Keratinocyte (primary cell): ENCODE data around the gene H3-3A. TPM values are rescaled to one million over a fixed set of nuclear protein-coding genes. Genes with fewer than 3 reads are reported as not detected.

Experiments
- DNase-seq: peaks from one replicate; pipeline ENCODE4 v3.0.0-alpha.2; 2011; ENCODE audit warnings: low read depth, missing footprints, low spot score
- FAIRE-seq: peaks from 2 replicates; lab custom pipeline; 2011; peaks lifted over from hg19 to GRCh38; lab: Jason Lieb, UNC
- H2AFZ ChIP-seq: 2 replicates; pipeline ENCODE4 v1.6.0; 2012; ENCODE audit warnings: low read length, control low read depth, inconsistent platforms; ENCODE audit not compliant: control insufficient read depth
- H3K27ac ChIP-seq: 2 replicates; pipeline ENCODE4 v1.5.1; 2011; ENCODE audit warnings: low read length; ENCODE audit not compliant: control insufficient read depth, insufficient read depth
- H3K27me3 ChIP-seq: 3 replicates; pipeline ENCODE4 v1.6.0; 2011; ENCODE audit warnings: low read length; ENCODE audit not compliant: control insufficient read depth, insufficient read depth; ENCODE audit errors: extremely low read depth
- H3K36me3 ChIP-seq, 2 experiments: 2 replicates in 1 of 2; 3 replicates in 1 of 2; pipeline ENCODE4 v1.5.1; 2011; ENCODE audit warnings: low read length in 2 of 2, mild to moderate bottlenecking in 1 of 2; ENCODE audit not compliant: control insufficient read depth in 2 of 2, insufficient read depth in 2 of 2; ENCODE audit errors: extremely low read depth in 1 of 2
- H3K4me1 ChIP-seq: 3 replicates; pipeline ENCODE4 v1.5.1; 2011; ENCODE audit warnings: low read length; ENCODE audit not compliant: control insufficient read depth, insufficient read depth; ENCODE audit errors: extremely low read depth
- H3K4me2 ChIP-seq: 3 replicates; pipeline ENCODE4 v1.6.0; 2011; ENCODE audit warnings: low read depth, low read length; ENCODE audit not compliant: control insufficient read depth, insufficient read depth; ENCODE audit errors: extremely low read depth
- H3K4me3 ChIP-seq, 3 experiments: fragments of 200-600 bp in 1 of 3; sonication (generic) in 1 of 3; 2 replicates in 2 of 3; 3 replicates in 1 of 3; pipeline ENCODE4 v1.5.1; 2011 to 2016; ENCODE audit warnings: low read length in 3 of 3, mild to moderate bottlenecking in 3 of 3, control low read depth in 2 of 3, inconsistent platforms in 1 of 3, low read depth in 1 of 3, mixed read lengths in 1 of 3, mixed run types in 1 of 3, moderate library complexity in 1 of 3; ENCODE audit not compliant: control insufficient read depth in 2 of 3, insufficient read depth in 2 of 3; ENCODE audit errors: extremely low read depth in 1 of 3
- H3K79me2 ChIP-seq: 2 replicates; pipeline ENCODE4 v1.6.0; 2012; ENCODE audit warnings: low read length; ENCODE audit not compliant: control insufficient read depth, insufficient read depth
- H3K9ac ChIP-seq: 3 replicates; pipeline ENCODE4 v1.6.0; 2011; ENCODE audit warnings: low read length; ENCODE audit not compliant: control insufficient read depth, insufficient read depth; ENCODE audit errors: extremely low read depth
- H3K9me1 ChIP-seq: 3 replicates; pipeline ENCODE4 v1.6.0; 2011; ENCODE audit warnings: low read length; ENCODE audit not compliant: control insufficient read depth, insufficient read depth; ENCODE audit errors: extremely low read depth
- H3K9me3 ChIP-seq: 2 replicates; pipeline ENCODE4 v1.5.1; 2012; ENCODE audit warnings: low read depth, low read length; ENCODE audit not compliant: control insufficient read depth
- H4K20me1 ChIP-seq: 3 replicates; pipeline ENCODE4 v1.6.0; 2011; ENCODE audit warnings: low read length; ENCODE audit not compliant: control insufficient read depth, insufficient read depth; ENCODE audit errors: extremely low read depth
- CTCF ChIP-seq, 3 experiments: IDR thresholded peaks in 1 of 3; conservative IDR thresholded peaks in 1 of 3; optimal IDR thresholded peaks in 1 of 3; 2 replicates in 2 of 3; 3 replicates in 1 of 3; pipeline versions ENCODE3 to v1.5.1; 2011; ENCODE audit warnings: low read length in 3 of 3, mild to moderate bottlenecking in 3 of 3, moderate library complexity in 2 of 3, control low read depth in 1 of 3, inconsistent platforms in 1 of 3; ENCODE audit not compliant: insufficient read depth in 2 of 3; ENCODE audit errors: extremely low read depth in 1 of 3
- EZH2 ChIP-seq: IDR thresholded peaks from one replicate; pipeline ENCODE4 v1.6.1; 2012; ENCODE audit warnings: inconsistent platforms, mild to moderate bottlenecking, low read length, moderate library complexity
- dilution Hi-C: fragments of 300-500 bp; cut with MboI; formaldehyde crosslinking; loops from one replicate; pipeline ENCODE4 v1.7.0; 2020; ENCODE audit warnings: low sequenced_read_pairs; ENCODE audit not compliant: extremely low pct_ligation_motif_present
- polyA plus RNA-seq, 5 experiments: library from polyadenylated mRNA; depleted of rRNA in 3 of 5; stranded (reverse) in 3 of 5; stranded (forward) in 1 of 5; unstranded in 1 of 5; fragments of >200 nt; gene quantifications; 1 replicate in 1 of 5; 2 replicates in 3 of 5; 3 replicates in 1 of 5; pipeline versions ENCODE4 v1.2.1 to v1.2.3, GENCODE V29; 2011 to 2012; ENCODE audit warnings: missing spikeins in 2 of 5, low read depth in 1 of 5, low replicate concordance in 1 of 5

H3-3A gene
- polyA plus RNA-seq, 1 donor (not counting 4 experiments of a cell fraction or from before 2014, with no cell fraction given): 291 TPM

GRCh38 chr1:226033582-226033981 lies 28.9 kb upstream of the H3-3A start:
- FAIRE-seq: no peak

GRCh38 chr1:226033991-226034390 lies 28.5 kb upstream of the H3-3A start:
- no peak for TF ChIP-seq EZH2
- TF ChIP-seq CTCF (optimal IDR thresholded peaks at IDR 0.05 in 1 of 3, IDR thresholded peaks at IDR 0.05 in 1 of 3, conservative IDR thresholded peaks at IDR 0.05 in 1 of 3; ENCODE audit: extremely low read depth in 1 of 3, insufficient read depth in 2 of 3, low read length in 3 of 3): no peak
- dilution Hi-C loops: no loop called here
- no peaks in the 10 kb centered on the region for H3K9me1 ChIP-seq
- no peaks in the 10 kb centered on the region for H3K36me3 ChIP-seq
- no peak overlapping the region for H3K9ac ChIP-seq
- H3K9me3 ChIP-seq: no peaks in the 10 kb centered on the region
- H4K20me1 ChIP-seq: no peaks in the 10 kb centered on the region
- no peaks in the 10 kb centered on the region for H3K27me3 ChIP-seq
- H3K4me2 ChIP-seq: no peak overlapping the region
- H3K4me3 ChIP-seq: no peak overlapping the region
- no peaks in the 10 kb centered on the region for H3K79me2 ChIP-seq
- DNase-seq (no peak), FAIRE-seq (no peak)
- H3K4me1 ChIP-seq: peaks cover 6% of the 10 kb centered on the region
- H2AFZ ChIP-seq: no peak overlapping the region
- H3K27ac ChIP-seq: no peak overlapping the region

More at GRCh38 chr1:226033582-226033981, 28.9 kb upstream of the H3-3A start:
- no peaks in the 10 kb centered on the region for H3K9me3 ChIP-seq
- H3K36me3 ChIP-seq: no peaks in the 10 kb centered on the region
- no peak for TF ChIP-seq EZH2
- TF ChIP-seq CTCF (optimal IDR thresholded peaks at IDR 0.05 in 1 of 3, IDR thresholded peaks at IDR 0.05 in 1 of 3, conservative IDR thresholded peaks at IDR 0.05 in 1 of 3; ENCODE audit: extremely low read depth in 1 of 3, insufficient read depth in 2 of 3, low read length in 3 of 3): no peak
- DNase-seq: no peak
- H3K4me2 ChIP-seq: no peak overlapping the region
- no peaks in the 10 kb centered on the region for H4K20me1 ChIP-seq
- no peaks in the 10 kb centered on the region for H3K27me3 ChIP-seq
- no peak overlapping the region for H3K27ac ChIP-seq
- no peak overlapping the region for H3K9ac ChIP-seq
- no peak overlapping the region for H2AFZ ChIP-seq
- H3K4me1 ChIP-seq: peaks cover 6% of the 10 kb centered on the region
- no peaks in the 10 kb centered on the region for H3K9me1 ChIP-seq
- H3K79me2 ChIP-seq: no peaks in the 10 kb centered on the region
- dilution Hi-C loops: no loop called here
- no peak overlapping the region for H3K4me3 ChIP-seq
